Vagina (tissue), 2 donors: ENCODE measurements around the gene FOXO6.

ENCODE experiments used
- CTCF ChIP-seq, 3 experiments: fragments of 450-650 bp in 2 of 3; fragments of 200-600 bp in 1 of 3; sonication (generic) in 1 of 3; IDR thresholded peaks; one replicate each; pipeline ENCODE4 v1.5.1; 2017 to 2019; ENCODE audit warnings: antibody characterized with exemption in 3 of 3, mild to moderate bottlenecking in 2 of 3, moderate library complexity in 2 of 3
- POLR2AphosphoS5 ChIP-seq, 2 donors: sonication (generic); formaldehyde crosslinking; IDR thresholded peaks; one replicate each; pipeline ENCODE4 v1.9.0; 2017; ENCODE audit warnings: antibody characterized with exemption in 2 of 2, mild to moderate bottlenecking in 2 of 2, low read depth in 1 of 2; ENCODE audit not compliant: insufficient read depth in 1 of 2

- TF ChIP-seq CTCF (IDR thresholded peaks at IDR 0.05) (no peak), POLR2AphosphoS5 (IDR thresholded peaks at IDR 0.05; ENCODE audit: insufficient read depth in 1 of 2, low read depth in 1 of 2) (no peak)
These were observed 17.2 kb upstream of the FOXO6 start for GRCh38 chr1:41343790-41344699.
